ENCODE data around the gene IPO11.

GRCh38 chr5:62506659-62507460, 94.3 kb downstream of the IPO11 start:
- TF ChIP-seq CTCF (IDR thresholded peaks at IDR 0.05; ENCODE audit: low read depth, low read length) (no peak), POLR2A (IDR thresholded peaks at IDR 0.05; ENCODE audit: extremely low read depth, insufficient read length) (no peak)
